H9 (cell line): Measurements from ENCODE around the gene EFTUD2. TPM values are rescaled to one million over a fixed set of nuclear protein-coding genes. Genes with fewer than 3 reads are reported as not detected.

Experiments
- DNase-seq: peaks from one replicate; pipeline ENCODE4 v3.0.0-alpha.2; 2017
- H2AFZ ChIP-seq: one replicate; pipeline ENCODE4 v1.6.1; 2013; ENCODE audit warnings: mild to moderate bottlenecking, low read length, control low read depth, moderate library complexity
- H2AK5ac ChIP-seq: 2 replicates; pipeline ENCODE4 v1.6.1; 2013; ENCODE audit warnings: low read length, control low read depth, mixed read lengths; ENCODE audit not compliant: insufficient read length
- H2BK120ac ChIP-seq: one replicate; pipeline ENCODE4 v1.6.1; 2013; ENCODE audit warnings: low read depth, mild to moderate bottlenecking, low read length, control low read depth, inconsistent platforms; ENCODE audit not compliant: poor library complexity, severe bottlenecking
- H2BK12ac ChIP-seq: 2 replicates; pipeline ENCODE4 v1.6.1; 2013; ENCODE audit warnings: low read length, control low read depth, mixed read lengths, low read depth; ENCODE audit not compliant: insufficient read length
- H2BK15ac ChIP-seq: 2 replicates; pipeline ENCODE4 v1.6.1; 2013; ENCODE audit warnings: low read depth, low read length, control low read depth
- H2BK20ac ChIP-seq: one replicate; pipeline ENCODE4 v1.6.1; 2013; ENCODE audit warnings: low read depth, mild to moderate bottlenecking, low read length, control low read depth, inconsistent platforms; ENCODE audit not compliant: poor library complexity, severe bottlenecking
- H2BK5ac ChIP-seq: 2 replicates; pipeline ENCODE4 v1.6.1; 2013; ENCODE audit warnings: low read length, control low read depth, mixed read lengths; ENCODE audit not compliant: insufficient read length
- H3K14ac ChIP-seq: 2 replicates; pipeline ENCODE4 v1.6.1; 2013; ENCODE audit warnings: low read length, control low read depth; ENCODE audit not compliant: insufficient read depth
- H3K18ac ChIP-seq: 2 replicates; pipeline ENCODE4 v1.6.1; 2013; ENCODE audit warnings: low read depth, mild to moderate bottlenecking, mixed read lengths, low read length, control low read depth; ENCODE audit not compliant: insufficient read length
- H3K23ac ChIP-seq: 2 replicates; pipeline ENCODE4 v1.6.1; 2013; ENCODE audit warnings: low read length, control low read depth, mixed read lengths, low read depth; ENCODE audit not compliant: insufficient read length
- H3K23me2 ChIP-seq: 2 replicates; pipeline ENCODE4 v1.6.1; 2013; ENCODE audit warnings: low read depth, mild to moderate bottlenecking, mixed read lengths, low read length, control low read depth; ENCODE audit not compliant: insufficient read length, poor library complexity, severe bottlenecking
- H3K27ac ChIP-seq: 2 replicates; pipeline ENCODE4 v1.5.1; 2013; ENCODE audit warnings: low read length, control low read depth, mixed read lengths, low read depth; ENCODE audit not compliant: insufficient read length
- H3K27me3 ChIP-seq: 2 replicates; pipeline ENCODE4 v1.6.1; 2013; ENCODE audit warnings: low read length, control low read depth, inconsistent platforms; ENCODE audit not compliant: insufficient read depth
- H3K4ac ChIP-seq: 2 replicates; pipeline ENCODE4 v1.6.1; 2013; ENCODE audit warnings: low read depth, mild to moderate bottlenecking, control low read depth, inconsistent platforms, low read length, moderate library complexity
- H3K4me1 ChIP-seq: 2 replicates; pipeline ENCODE4 v1.6.1; 2013; ENCODE audit warnings: low read length, control low read depth, inconsistent platforms; ENCODE audit not compliant: insufficient read depth
- H3K4me2 ChIP-seq: 2 replicates; pipeline ENCODE4 v1.6.1; 2013; ENCODE audit warnings: low read length, control low read depth, mixed read lengths; ENCODE audit not compliant: insufficient read length, insufficient read depth
- H3K56ac ChIP-seq: 2 replicates; pipeline ENCODE4 v1.6.1; 2013; ENCODE audit warnings: low read depth, mild to moderate bottlenecking, mixed read lengths, low read length, control low read depth; ENCODE audit not compliant: insufficient read length
- H3K79me1 ChIP-seq: 2 replicates; pipeline ENCODE4 v1.6.1; 2013; ENCODE audit warnings: low read depth, mild to moderate bottlenecking, moderate library complexity, low read length, control low read depth, inconsistent platforms; ENCODE audit not compliant: insufficient read depth, poor library complexity, severe bottlenecking
- H3K79me2 ChIP-seq: 2 replicates; pipeline ENCODE4 v1.6.1; 2013; ENCODE audit warnings: low read length, control low read depth, inconsistent platforms; ENCODE audit not compliant: insufficient read depth
- H3K9ac ChIP-seq: 2 replicates; pipeline ENCODE4 v1.6.1; 2013; ENCODE audit warnings: low read length, control low read depth, mixed read lengths; ENCODE audit not compliant: insufficient read length; ENCODE audit errors: extremely low read depth
- H3K9me3 ChIP-seq: one replicate; pipeline ENCODE4 v1.6.1; 2013; ENCODE audit warnings: low read depth, low read length, inconsistent platforms; ENCODE audit not compliant: control insufficient read depth
- H3T11ph ChIP-seq: one replicate; pipeline ENCODE4 v1.6.1; 2013; ENCODE audit warnings: mild to moderate bottlenecking, low read length, control low read depth, inconsistent platforms
- H4K20me1 ChIP-seq: one replicate; pipeline ENCODE4 v1.6.1; 2013; ENCODE audit not compliant: control insufficient read depth, insufficient read length, insufficient read depth
- H4K5ac ChIP-seq: 2 replicates; pipeline ENCODE4 v1.6.1; 2013; ENCODE audit warnings: low read depth, mild to moderate bottlenecking, mixed read lengths, low read length, control low read depth; ENCODE audit not compliant: insufficient read length
- H4K8ac ChIP-seq: replicated peaks from 2 replicates; pipeline ENCODE4 v1.6.1; 2013; ENCODE audit warnings: low read length, control low read depth, mixed read lengths, low read depth; ENCODE audit not compliant: insufficient read length
- H4K91ac ChIP-seq: 2 replicates; pipeline ENCODE4 v1.6.1; 2013; ENCODE audit warnings: low read depth, mild to moderate bottlenecking, moderate library complexity, mixed read lengths, low read length, control low read depth; ENCODE audit not compliant: insufficient read length
- H3K27ac Mint-ChIP-seq, 3 experiments: 2 replicates in 2 of 3; 3 replicates in 1 of 3; pipeline ENCODE4 v1.8.0; 2020 to 2021; ENCODE audit warnings: mixed read lengths in 3 of 3, mild to moderate bottlenecking in 1 of 3, moderate library complexity in 1 of 3
- H3K27me3 Mint-ChIP-seq: 2 replicates; pipeline ENCODE4 v1.8.0; 2021; ENCODE audit warnings: low read depth, mild to moderate bottlenecking, moderate library complexity, mixed read lengths
- H3K36me3 Mint-ChIP-seq, 3 experiments: 2 replicates in 2 of 3; 3 replicates in 1 of 3; pipeline ENCODE4 v1.8.0; 2020 to 2021; ENCODE audit warnings: low read depth in 3 of 3, mixed read lengths in 3 of 3; ENCODE audit not compliant: insufficient read depth in 1 of 3
- H3K4me1 Mint-ChIP-seq, 2 experiments: 2 replicates each; pipeline ENCODE4 v1.8.0; 2020; ENCODE audit warnings: mixed read lengths in 2 of 2
- H3K4me3 Mint-ChIP-seq, 2 experiments: 2 replicates in 1 of 2; 3 replicates in 1 of 2; pipeline ENCODE4 v1.8.0; 2020 to 2021; ENCODE audit warnings: mild to moderate bottlenecking in 2 of 2, mixed read lengths in 2 of 2, moderate library complexity in 1 of 2
- H3K9me3 Mint-ChIP-seq, 2 experiments: 2 replicates in 1 of 2; 3 replicates in 1 of 2; pipeline ENCODE4 v1.8.0; 2020; ENCODE audit warnings: mild to moderate bottlenecking in 2 of 2, mixed read lengths in 2 of 2, moderate library complexity in 1 of 2
- CTCF ChIP-seq: fragments of 200-600 bp; sonication (generic); conservative IDR thresholded peaks from 3 replicates; pipeline ENCODE4 v1.8.0; 2021; ENCODE audit warnings: antibody characterized with exemption, mild to moderate bottlenecking
- WGBS: extraction: QIAGEN DNeasy Blood & Tissue Kit; methylation state at CpG from one replicate; pipeline ENCODE4 v1.1.7; 2013; ENCODE audit warnings: missing lambda C conversion rate, low lambda C conversion rate, mixed read lengths; ENCODE audit not compliant: insufficient read length; ENCODE audit errors: extremely low coverage; 5-methylcytosine and 5-hydroxymethylcytosine counted together
- total RNA-seq: library from RNA; stranded (reverse); gene quantifications from 2 replicates; pipeline ENCODE4 v1.2.1, GENCODE V29; 2021

EFTUD2 gene
- total RNA-seq, 1 experiment from 2014 or later, result 150 TPM

- Histone ChIP-seq H3K4ac (no peak overlapping the region), H3K79me1 (no peaks in the 10 kb centered on the region), H3K23me2 (no peaks in the 10 kb centered on the region), H3T11ph (no peak overlapping the region), H3K27me3 (no peaks in the 10 kb centered on the region), H3K9ac (no peak overlapping the region), H3K9me3 (no peaks in the 10 kb centered on the region), H3K79me2 (no peaks in the 10 kb centered on the region), H3K56ac (no peak overlapping the region), H2BK12ac (no peak overlapping the region), H3K27ac (no peak overlapping the region), H4K5ac (no peak overlapping the region), H4K91ac (no peak overlapping the region), H3K4me1 (no peaks in the 10 kb centered on the region), H4K20me1 (no peaks in the 10 kb centered on the region), H4K8ac (no peak overlapping the region), H3K4me2 (no peak overlapping the region), H2BK20ac (no peak overlapping the region), H2BK5ac (no peak overlapping the region), H2AFZ (no peak overlapping the region), H3K14ac (no peak overlapping the region), H3K23ac (no peak overlapping the region), H2BK15ac (no peak overlapping the region), H3K18ac (no peak overlapping the region), H2BK120ac (no peak overlapping the region), H2AK5ac (no peak overlapping the region)
- Mint-ChIP-seq H3K27me3 (no peaks in the 10 kb centered on the region), H3K27ac (no peak overlapping the region), H3K9me3 (no peaks in the 10 kb centered on the region), H3K4me3 (no peak overlapping the region), H3K4me1 (no peaks in the 10 kb centered on the region), H3K36me3 (peaks cover 42 to 85% (median 74%) of the 10 kb centered on the region in 3 experiments; a peak in 6 of 7 replicates)
- DNase-seq, result no peak
- TF ChIP-seq CTCF, result no peak
- WGBS, result no CpG with 5 or more reads among the region's 4 CpGs
Observed at GRCh38 chr17:44881145-44881544, 18.1 kb downstream of the EFTUD2 start.
